ENCODE measurements around the gene ZSCAN18. TPM values are rescaled to one million over a fixed set of nuclear protein-coding genes. Genes with fewer than 3 reads are reported as not detected.

ZSCAN18 gene
- total and polyA plus RNA-seq, 11 donors, result 41.9 to 114 (median 71.8) TPM

Other genes with a start within 250 kb of the ZSCAN18 start
- 10 to 100 TPM in 7 of 9 donors, 1 to 10 TPM in 2; 9.4 to 25.4 (median 15.0) TPM for gene ZNF587, start 248.4 kb downstream of the ZSCAN18 start, total RNA-seq
- 10 to 100 TPM in 1 of 2 donors, 1 to 10 TPM in 1; 8.9 to 23.3 TPM for gene ZNF587, start 248.4 kb downstream of the ZSCAN18 start, polyA plus RNA-seq
- gene ZNF814, start 209.2 kb downstream of the ZSCAN18 start, total RNA-seq, result 10 to 100 TPM in 6 of 9 donors, 1 to 10 TPM in 3; 8.7 to 16.4 (median 10.5) TPM
- gene ZNF814, start 209.2 kb downstream of the ZSCAN18 start, polyA plus RNA-seq, result 10 to 100 TPM; 10.3 to 20.9 TPM
- gene ZNF417, start 181.6 kb downstream of the ZSCAN18 start, total RNA-seq, result 10 to 100 TPM in 4 of 9 donors, 1 to 10 TPM in 5; 7.8 to 15.6 (median 9.1) TPM
- 1 to 10 TPM; 3.8 to 5.0 TPM for gene ZNF417, start 181.6 kb downstream of the ZSCAN18 start, polyA plus RNA-seq
- 10 to 100 TPM in 6 of 9 donors, 1 to 10 TPM in 3; 6.3 to 17.0 (median 11.9) TPM for gene ZNF418, start 162.8 kb downstream of the ZSCAN18 start, total RNA-seq
- gene ZNF418, start 162.8 kb downstream of the ZSCAN18 start, polyA plus RNA-seq, result 1 to 10 TPM; 3.5 to 8.6 TPM
- gene ZNF256, start 150.5 kb downstream of the ZSCAN18 start, total RNA-seq, result 10 to 100 TPM in 4 of 9 donors, 1 to 10 TPM in 5; 5.1 to 13.4 (median 9.7) TPM
- gene ZNF256, start 150.5 kb downstream of the ZSCAN18 start, polyA plus RNA-seq, result 1 to 10 TPM; 5.6 to 6.0 TPM
- gene C19orf18, start 123.7 kb downstream of the ZSCAN18 start, total RNA-seq, result 1 to 10 TPM; 1.0 to 2.8 (median 2.3) TPM
- 1 to 10 TPM in 1 of 2 donors, under 1 TPM in 1; 0.40 to 4.5 TPM for gene C19orf18, start 123.7 kb downstream of the ZSCAN18 start, polyA plus RNA-seq
- 10 to 100 TPM in 7 of 9 donors, 1 to 10 TPM in 2; 7.8 to 14.3 (median 12.2) TPM for gene ZNF606, start 95.4 kb downstream of the ZSCAN18 start, total RNA-seq
- 10 to 100 TPM in 1 of 2 donors, 1 to 10 TPM in 1; 6.4 to 10.7 TPM for gene ZNF606, start 95.4 kb downstream of the ZSCAN18 start, polyA plus RNA-seq
- not detected for gene ZSCAN1, start 64.2 kb downstream of the ZSCAN18 start, total RNA-seq
- gene ZSCAN1, start 64.2 kb downstream of the ZSCAN18 start, polyA plus RNA-seq, result under 1 TPM in 1 of 2 donors, not detected in 1; 0.14 TPM
- 1 to 10 TPM; 2.1 to 4.5 (median 3.4) TPM for gene ZNF135, start 38.9 kb downstream of the ZSCAN18 start, total RNA-seq
- 1 to 10 TPM; 2.0 to 3.9 TPM for gene ZNF135, start 38.9 kb downstream of the ZSCAN18 start, polyA plus RNA-seq
- gene ZNF329, start 52.6 kb upstream of the ZSCAN18 start, total RNA-seq, result 10 to 100 TPM in 2 of 9 donors, 1 to 10 TPM in 7; 7.4 to 10.9 (median 9.0) TPM
- gene ZNF329, start 52.6 kb upstream of the ZSCAN18 start, polyA plus RNA-seq, result 10 to 100 TPM in 1 of 2 donors, 1 to 10 TPM in 1; 2.4 to 10.2 TPM
- gene ZNF274, start 84.8 kb upstream of the ZSCAN18 start, total RNA-seq, result 10 to 100 TPM; 16.2 to 29.0 (median 21.8) TPM
- gene ZNF274, start 84.8 kb upstream of the ZSCAN18 start, polyA plus RNA-seq, result 10 to 100 TPM in 1 of 2 donors, 1 to 10 TPM in 1; 8.1 to 37.9 TPM
- 10 to 100 TPM; 20.8 to 38.7 (median 22.1) TPM for gene ZNF544, start 130.7 kb upstream of the ZSCAN18 start, total RNA-seq
- gene ZNF544, start 130.7 kb upstream of the ZSCAN18 start, polyA plus RNA-seq, result 10 to 100 TPM; 24.5 to 29.4 TPM
- gene ZNF8, start 180.7 kb upstream of the ZSCAN18 start, total RNA-seq, result 1 to 10 TPM; 4.0 to 7.8 (median 5.5) TPM
- gene ZNF8, start 180.7 kb upstream of the ZSCAN18 start, polyA plus RNA-seq, result 1 to 10 TPM; 2.6 to 3.3 TPM
- gene ERVK3-1, start 207.1 kb upstream of the ZSCAN18 start, total RNA-seq, result 10 to 100 TPM; 12.8 to 39.2 (median 20.3) TPM
- gene ERVK3-1, start 207.1 kb upstream of the ZSCAN18 start, polyA plus RNA-seq, result 10 to 100 TPM; 24.6 to 61.1 TPM
- gene ZSCAN22, start 228.8 kb upstream of the ZSCAN18 start, total RNA-seq, result 1 to 10 TPM; 1.1 to 3.1 (median 2.0) TPM
- gene ZSCAN22, start 228.8 kb upstream of the ZSCAN18 start, polyA plus RNA-seq, result 1 to 10 TPM in 1 of 2 donors, under 1 TPM in 1; 0.65 to 1.5 TPM